Erythroblast (primary cell): Measurements from ENCODE around the gene AIF1.

Experiments
- GATA1 ChIP-seq: IDR thresholded peaks from 2 replicates; pipeline ENCODE4 v1.6.1; 2011; ENCODE audit warnings: low read depth, mild to moderate bottlenecking, control low read depth, low read length, moderate library complexity
- POLR2A ChIP-seq: IDR thresholded peaks from 2 replicates; pipeline ENCODE4 v1.6.1; 2011; ENCODE audit warnings: mild to moderate bottlenecking, low read length

DNA sequence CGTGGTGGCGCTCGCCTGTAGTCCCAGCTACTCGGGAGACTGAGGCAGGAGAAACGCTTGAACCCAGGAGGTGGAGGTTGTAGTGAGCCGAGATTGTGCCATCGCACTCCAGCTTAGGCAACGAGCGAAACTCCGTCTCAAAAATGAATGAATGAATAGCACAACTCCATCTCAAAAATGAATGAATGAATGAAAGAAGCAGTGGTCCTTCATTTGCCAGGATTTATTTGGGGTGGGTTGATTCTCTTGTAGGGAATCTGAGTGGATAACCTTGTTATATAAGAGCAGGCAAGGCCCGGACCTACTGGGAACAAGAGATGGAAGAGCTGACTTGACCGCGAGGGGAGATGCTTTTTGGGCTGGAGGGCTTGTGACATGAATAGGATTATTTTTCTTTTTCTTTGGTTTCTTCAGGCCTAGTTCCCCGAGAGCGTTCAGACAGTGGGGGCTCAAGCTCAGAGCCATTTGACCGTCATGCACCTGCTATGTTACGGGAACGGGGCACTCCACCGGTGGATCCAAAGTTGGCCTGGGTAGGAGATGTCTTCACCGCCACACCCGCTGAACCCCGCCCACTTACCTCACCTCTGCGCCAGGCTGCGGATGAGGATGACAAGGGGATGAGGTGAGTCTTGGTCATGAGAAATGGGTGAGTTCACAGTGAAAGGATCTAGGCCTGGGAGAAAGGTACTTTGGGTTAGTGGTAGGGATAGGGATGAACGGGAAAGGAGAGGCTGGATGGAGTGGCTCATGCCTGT, 15.3 kb downstream of the AIF1 start:
- TF ChIP-seq POLR2A (no peak), GATA1 (no peak)
